Kidney tubule cell (primary cell): ENCODE data around the gene SNX24.
A peak's percentile ranks its signal among the peaks of the same experiment; 100 is the strongest.
"Not testable (repeated sequence)": the region's sequence is repeated elsewhere in the genome, so short reads cannot be mapped to it uniquely, and the experiment has no call there.

Experiments
- DNase-seq: peaks from one replicate; pipeline ENCODE4 v3.0.0-alpha.2; 2018; ENCODE audit warnings: low spot score

SNX24 gene

GRCh38 chr5:122871661-122872060 is 26.2 kb downstream of the SNX24 start:
- DNase-seq, result peak; percentile 4

- DNase-seq, result no peak
Observed at GRCh38 chr5:122874179-122874875, 28.9 kb downstream of the SNX24 start.

DNA sequence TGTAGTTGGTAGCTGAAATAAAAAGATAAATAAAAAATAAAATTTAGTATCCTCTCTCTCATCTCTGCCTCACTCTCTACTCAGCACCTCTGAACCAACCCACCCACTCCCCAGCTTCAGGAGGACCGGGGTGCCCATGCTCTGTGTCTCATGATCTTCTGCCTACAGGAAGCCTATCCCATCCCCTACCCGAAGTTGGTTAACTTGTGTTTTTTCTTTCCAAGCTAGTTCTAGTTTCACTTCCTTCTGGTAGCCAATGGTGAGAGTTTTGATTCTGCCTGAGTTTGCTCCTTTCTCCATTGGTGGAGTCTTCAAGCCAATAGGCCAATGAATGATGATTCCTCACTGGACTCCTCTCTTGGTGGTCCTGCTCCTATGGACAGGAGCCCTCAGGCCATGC is 32.1 kb downstream of the SNX24 start:
- no peak for DNase-seq

DNA sequence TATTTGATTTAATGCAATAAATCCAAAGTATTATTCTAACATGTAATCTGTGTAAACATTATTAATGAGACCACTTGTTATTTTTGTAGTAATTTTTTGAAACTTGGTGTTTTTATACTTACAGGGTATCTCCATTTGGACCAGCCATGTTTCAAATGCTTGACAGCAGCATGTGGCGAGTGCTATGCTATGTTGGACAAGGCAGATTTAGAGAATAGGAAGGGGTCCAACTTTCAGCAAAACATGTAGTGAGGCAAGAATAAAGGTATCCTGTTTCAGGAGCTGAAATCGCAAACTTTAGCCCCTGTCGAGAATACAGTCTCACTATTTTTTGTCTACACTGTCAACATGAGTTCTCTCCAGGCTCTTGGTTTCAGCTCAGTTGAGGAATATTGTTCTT is 33.7 kb downstream of the SNX24 start:
- DNase-seq, result no peak

- DNase-seq, result no peak
Observed at GRCh38 chr5:122880170-122880689, 34.8 kb downstream of the SNX24 start.

DNA sequence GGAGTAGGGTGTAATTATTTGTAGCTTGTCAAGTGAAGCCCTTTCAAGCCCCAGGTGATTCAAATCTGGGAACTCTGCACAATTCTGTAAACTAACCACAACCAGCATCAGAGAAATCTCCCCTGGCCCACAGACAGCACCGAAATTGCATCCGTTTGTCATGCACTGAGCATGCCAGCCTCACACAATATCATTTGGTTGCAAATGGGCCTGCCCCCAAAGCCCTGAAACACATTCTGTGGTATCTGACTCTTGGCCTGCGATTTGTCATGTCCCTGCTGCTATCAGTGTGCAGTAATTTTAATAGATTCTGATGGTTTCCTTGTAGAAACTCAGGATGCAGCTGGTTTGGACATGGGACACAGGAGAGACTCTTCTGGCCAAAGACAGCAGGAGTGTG is 35.3 kb downstream of the SNX24 start:
- peak; percentile 14 for DNase-seq

DNA sequence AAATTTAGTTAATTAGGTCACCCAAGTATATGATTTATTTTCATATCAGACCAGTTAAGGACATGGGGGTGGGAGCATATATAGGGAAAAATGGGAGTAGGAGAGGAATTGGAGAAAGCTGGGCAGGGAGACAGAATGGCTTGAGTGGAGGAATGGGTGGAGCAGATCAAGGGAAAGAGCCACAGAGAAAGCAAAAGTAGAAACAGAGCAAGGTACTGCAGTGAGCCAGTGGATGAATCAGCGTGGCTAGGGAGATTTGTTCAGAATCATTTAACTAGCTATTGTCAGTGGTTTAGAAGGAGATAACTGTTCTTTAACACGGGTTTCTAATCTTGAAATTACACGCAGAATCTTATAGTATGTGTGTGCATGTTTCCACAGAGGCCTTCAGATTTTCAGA is 37.4 kb downstream of the SNX24 start:
- DNase-seq, result peak; percentile 54

- DNase-seq, result no peak
Observed at GRCh38 chr5:122885045-122885517, 39.7 kb downstream of the SNX24 start.

DNA sequence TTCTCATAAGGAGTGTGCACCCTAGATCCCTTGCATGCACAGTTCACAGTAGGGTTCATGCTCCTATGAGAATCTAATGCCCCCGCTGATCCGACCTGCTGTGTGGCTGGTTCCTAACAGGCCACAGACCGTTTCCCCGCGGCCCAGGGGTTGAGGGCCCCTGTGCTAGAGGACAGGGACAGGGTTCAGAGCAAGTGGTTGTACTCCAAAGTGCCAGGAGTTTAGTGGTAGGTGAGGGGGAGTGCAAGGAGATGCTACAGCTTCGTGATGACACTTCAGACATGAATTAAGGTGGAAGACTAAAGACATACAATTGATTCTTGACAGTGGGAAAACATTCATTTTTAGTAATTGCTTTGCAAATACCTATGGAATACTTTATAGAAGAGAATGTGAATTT is 40.5 kb downstream of the SNX24 start:
- DNase-seq, result no peak

DNA sequence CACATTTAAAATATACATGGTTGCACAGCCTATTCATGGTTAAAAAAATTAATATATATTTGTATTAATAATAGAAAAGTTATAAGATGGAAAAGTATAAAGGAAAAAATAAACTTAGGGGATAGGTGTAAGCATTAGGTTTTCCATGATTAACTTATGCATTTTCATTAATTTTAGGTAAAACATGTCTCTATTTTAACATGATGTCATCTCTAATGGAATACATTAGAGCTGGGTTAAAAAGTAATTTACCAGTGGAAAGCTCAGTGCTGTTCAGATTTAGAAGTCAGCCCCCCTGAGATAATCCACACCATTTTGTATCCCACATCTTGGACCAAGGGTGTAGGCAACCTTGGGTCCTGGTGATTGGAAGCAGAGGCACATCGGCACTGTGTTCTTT is 49.7 kb downstream of the SNX24 start:
- no peak for DNase-seq

GRCh38 chr5:122896598-122897282 is 51.3 kb downstream of the SNX24 start:
- peak; percentile 12 for DNase-seq

- DNase-seq, result no peak
Observed at GRCh38 chr5:122897283-122897602, 51.8 kb downstream of the SNX24 start.

DNA sequence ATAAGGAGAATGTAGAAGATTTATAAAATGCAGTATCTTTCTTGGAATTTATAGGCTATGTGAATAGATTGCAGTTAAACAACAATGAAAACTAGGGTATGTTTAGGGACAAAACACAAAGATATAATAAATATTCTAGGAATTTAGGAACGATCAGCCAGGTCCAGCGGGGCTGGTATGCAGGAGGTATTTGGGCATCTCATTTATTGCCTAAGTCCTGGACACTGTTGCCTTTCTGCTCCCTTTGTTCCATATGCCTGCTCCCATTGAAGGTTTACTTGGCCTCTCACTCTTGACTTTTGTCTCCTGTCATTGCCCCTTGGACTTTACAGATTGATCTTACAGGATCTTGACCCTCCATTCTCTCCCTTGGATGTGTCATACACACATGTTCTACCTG is 55.9 kb downstream of the SNX24 start:
- DNase-seq, result no peak

DNA sequence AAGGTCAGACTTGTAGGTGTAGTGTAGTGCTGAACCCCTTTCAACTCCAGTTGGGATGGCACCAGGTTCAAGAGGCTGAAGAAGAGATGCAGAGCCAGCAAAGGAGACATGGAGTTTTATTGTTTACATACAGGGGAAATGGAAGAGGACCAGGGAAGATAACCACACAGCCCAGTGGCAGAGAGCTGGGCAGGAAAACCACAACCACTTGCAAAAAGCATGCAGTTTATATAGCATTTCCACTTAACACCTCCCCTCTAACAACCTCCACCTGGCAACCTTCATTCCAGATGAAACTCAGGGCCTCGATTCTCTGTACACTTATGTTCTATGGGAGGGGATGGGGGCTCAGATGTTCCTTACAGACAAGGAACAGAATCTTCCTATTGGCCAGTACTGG is 56.9 kb downstream of the SNX24 start:
- no peak for DNase-seq

DNA sequence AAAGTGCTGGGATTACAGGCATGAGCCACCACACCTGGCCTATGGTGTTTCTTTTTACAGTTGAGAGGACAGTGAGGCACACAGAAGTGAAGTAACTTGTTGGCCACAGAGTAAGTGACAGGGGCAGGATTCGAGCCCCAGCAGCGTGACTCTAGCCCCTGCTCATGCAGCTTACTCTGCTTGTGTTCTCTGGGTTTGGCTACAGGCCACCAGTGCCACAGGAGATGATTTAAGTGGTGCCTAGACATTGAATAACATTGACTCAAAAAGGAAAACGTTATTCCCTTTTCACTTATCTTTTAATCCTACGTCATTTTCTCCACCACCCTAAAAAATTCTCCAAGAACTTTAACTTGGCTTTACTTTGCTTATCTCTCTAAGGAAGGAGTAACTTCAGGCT is 61.4 kb downstream of the SNX24 start:
- DNase-seq, result peak; percentile 39

DNA sequence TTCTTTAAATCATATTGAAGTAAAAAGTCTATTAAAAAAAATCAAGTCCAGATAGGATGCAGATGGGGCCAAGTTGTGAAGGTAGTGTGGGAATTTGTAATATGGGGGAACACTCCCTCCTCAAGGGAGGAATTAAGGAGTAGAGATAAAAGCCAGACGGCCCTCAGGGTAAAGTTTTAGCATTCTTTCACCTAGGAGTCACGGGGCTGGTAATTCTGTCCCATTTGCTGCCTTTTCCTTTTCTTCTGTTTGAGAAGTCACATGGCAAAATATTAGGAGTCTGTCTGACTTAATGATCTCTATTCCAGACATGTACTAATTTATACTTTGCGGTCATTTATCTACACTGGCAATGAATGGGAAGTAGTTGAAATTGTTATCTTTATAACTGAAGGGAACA is 61.9 kb downstream of the SNX24 start:
- peak; percentile 54 for DNase-seq

DNA sequence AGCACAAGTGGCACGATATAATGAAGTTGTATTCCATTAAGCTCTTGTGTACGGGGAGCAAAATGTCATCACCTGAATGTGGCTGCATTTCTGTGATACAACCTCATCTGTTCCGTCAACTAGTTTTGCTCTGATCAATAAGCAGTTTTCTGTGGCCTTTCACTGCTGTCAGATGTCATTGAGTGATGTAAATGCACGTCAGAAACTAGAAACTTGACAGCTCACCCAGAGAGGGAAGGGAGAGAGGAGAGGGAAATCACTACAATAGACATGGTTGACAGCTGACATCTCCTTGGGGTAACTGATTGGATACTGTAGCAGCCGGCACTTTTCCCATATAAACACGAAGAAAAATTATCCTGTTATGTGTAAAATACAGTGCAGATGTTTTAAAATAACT is 62.7 kb downstream of the SNX24 start:
- no peak for DNase-seq

DNA sequence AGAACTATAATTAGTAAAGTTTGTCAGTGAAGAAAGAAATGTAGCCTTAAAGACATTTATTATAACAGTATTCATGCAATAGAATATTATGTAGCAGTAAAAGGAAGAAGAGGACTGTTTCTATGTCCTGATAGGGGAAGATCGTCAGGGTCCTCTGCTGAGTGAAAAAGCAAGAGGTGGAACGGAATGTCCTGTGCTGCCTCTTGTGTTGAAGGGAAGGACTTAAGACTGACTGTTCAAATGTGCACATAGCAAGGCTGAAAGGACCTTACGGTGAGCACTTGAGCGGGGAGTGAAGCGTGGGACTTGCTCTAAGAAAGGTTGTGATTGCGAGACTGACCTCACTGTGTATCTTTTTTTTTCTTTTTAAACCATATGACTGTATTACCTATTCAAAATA is 63.2 kb downstream of the SNX24 start:
- DNase-seq, result no peak

DNA sequence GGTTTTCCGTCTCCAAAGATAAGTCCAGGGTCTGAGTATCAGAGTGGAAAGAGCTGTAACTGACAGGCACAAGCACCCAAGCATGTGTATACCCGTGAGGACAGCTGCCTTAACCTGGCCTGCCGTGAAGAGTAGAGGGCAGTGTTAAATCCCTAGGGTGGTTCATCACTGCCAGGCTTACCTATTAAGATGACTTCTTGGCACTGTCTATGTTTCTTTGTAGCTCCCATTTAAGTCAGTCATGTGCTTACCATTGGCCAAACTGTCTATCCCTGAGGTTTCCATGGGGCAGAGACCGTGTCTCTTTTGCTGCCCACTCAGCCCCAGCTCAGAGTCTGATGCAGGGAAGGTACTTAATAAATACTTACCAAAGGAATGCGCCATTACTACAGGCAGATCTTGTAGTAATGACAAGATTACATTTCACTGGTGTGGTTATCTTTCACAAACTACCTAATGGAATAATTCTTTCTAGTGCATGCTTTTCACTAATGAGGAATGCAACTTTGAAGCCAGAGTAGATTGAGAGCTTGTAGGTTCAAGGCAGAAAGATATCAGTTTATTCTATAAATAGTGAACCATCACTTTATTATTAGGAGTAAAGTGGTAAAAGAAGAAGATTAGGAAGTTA is 64.2 kb downstream of the SNX24 start:
- DNase-seq, result peak; percentile 12

DNA sequence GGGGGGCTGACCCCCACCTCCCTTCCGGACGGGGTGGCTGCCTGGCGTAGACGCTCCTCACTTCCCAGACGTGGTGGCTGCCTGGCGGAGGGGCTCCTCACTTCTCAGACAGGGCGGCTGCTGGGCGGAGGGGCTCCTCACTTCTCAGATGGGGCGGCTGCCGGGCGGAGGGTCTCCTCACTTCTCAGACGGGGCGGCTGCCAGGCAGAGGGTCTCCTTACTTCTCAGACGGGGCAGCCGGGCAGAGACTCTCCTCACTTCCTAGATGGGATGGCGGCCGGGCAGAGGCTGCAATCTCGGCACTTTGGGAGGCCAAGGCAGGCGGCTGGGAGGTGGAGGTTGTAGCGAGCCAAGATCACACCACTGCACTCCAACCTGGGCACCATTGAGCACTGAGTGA is 68.0 kb downstream of the SNX24 start:
- DNase-seq, result not testable (repeated sequence)

DNA sequence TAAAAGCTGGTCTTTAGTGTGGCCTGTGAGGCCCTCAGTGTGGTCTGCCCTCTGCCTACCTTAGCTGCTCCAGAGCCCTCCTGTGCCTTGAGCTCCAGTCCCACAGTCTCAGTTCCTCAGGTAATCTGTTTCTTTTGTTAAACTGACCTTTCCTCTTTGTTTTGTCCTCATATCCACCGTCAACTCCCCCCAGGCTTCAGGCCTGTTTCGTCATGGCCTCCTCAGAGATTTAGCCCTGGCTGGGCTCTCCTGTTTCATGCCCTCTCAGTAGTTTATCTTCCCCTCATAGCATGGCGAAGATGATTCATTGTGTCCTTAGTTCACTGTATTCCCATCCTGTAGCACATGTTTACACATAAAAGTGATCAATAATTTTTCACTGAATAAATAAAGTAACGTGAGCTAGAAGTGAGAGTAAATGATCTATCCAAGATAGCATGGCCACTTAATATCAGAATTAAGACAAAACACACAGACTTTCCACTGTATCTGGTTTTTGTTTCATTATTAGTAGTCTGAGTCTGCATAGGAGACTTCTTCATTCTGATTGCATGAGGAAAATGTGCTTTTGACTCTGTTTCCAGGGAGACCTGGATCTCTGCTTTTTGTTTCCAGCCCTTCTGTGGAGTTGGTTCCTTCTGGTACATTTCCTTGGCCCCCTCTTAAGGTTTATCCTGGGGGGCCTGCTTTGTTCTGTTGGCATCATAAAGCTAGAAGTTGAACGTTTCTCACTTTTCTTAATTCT is 70.5 kb downstream of the SNX24 start:
- DNase-seq, result no peak

DNA sequence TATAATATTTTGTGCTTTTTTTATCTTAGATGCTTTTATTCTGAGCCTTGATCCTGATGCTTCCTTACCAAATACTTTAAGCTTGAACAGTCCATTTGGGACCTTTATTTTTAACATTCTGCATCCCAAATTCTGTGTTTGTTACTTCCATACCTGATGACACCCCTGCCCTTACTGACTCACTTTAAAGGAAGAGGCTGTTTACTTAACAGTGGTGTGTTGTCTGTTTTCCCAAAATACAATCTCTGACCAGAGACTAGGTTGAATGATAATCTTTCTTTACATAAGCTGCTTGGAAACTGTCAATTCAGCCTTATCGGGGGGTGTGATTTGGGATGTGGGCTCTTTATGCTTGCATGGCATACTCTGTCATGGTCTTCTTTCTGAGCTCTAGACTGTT is 71.1 kb downstream of the SNX24 start:
- DNase-seq, result no peak

- no peak for DNase-seq
Observed at GRCh38 chr5:122919969-122920368, 74.6 kb downstream of the SNX24 start.
